Endothelial cell of hepatic sinusoid (primary cell): ENCODE data around the gene SLC9A2.

ENCODE experiments used
- in situ Hi-C: cut with HindIII; loops from 2 replicates; pipeline ENCODE4 v1.10.0; 2017; ENCODE audit warnings: low sequenced_read_pairs

The SLC9A2 gene

GRCh38 chr2:102724553-102724952 is 105.2 kb downstream of the SLC9A2 start:
- in situ Hi-C loops: no loop called here

- in situ Hi-C loops: no loop called here
Observed at GRCh38 chr2:102726128-102727087, 107.1 kb downstream of the SLC9A2 start.

GRCh38 chr2:102735416-102736109 is 116.2 kb downstream of the SLC9A2 start:
- in situ Hi-C loops: no loop called here

- in situ Hi-C loops: no loop called here
Observed at GRCh38 chr2:102736110-102736409, 116.7 kb downstream of the SLC9A2 start.

DNA sequence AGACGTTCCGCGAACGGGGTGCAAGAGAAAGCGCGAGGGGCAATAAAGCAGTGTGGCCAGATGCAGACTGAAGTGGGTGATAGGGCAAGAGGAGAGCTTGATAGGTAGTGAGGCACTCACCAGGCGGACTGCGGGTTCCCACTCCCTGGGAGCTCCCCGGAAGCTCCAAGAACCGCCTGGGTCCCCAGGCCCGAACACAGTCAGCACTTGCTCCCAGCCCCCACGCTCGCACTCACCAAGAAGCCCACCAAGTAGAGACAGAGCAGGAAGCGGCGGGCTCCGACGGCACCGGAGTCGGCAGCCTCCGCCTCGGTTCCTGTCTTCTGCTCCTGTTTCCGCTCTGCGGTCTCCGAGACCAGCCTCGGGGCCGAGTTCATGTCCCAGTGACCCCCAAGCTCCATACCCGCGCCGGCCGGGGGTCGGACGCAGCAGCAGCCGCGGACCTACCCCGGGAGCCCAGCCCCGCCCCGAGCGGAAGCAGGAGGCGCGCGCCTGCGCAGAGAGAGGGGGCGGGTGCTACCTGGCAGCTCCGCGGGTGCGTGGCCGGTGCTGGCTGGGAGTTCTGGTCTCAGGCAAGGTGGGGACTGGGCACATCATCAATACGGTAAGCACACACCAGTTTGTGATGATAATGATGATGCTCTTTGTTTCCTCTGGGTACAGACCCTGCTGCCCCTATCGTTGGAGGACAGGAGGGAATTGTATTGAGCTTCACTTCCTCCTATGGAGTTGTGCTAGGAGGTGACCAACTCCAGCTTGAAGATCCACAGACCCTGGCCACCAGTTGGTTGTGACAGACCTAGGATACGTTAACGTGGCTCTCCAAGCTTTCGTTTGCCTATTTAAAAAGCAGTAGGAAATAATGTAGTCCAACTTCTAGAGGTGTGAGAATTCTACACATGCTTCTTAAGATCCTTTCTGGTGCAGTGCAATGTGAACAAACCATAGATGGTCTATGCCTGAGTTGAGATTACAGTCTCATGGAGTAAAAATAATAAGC is 117.4 kb downstream of the SLC9A2 start:
- in situ Hi-C loops: no loop called here

- in situ Hi-C loops: no loop called here
Observed at GRCh38 chr2:102737431-102737830, 118.1 kb downstream of the SLC9A2 start.

DNA sequence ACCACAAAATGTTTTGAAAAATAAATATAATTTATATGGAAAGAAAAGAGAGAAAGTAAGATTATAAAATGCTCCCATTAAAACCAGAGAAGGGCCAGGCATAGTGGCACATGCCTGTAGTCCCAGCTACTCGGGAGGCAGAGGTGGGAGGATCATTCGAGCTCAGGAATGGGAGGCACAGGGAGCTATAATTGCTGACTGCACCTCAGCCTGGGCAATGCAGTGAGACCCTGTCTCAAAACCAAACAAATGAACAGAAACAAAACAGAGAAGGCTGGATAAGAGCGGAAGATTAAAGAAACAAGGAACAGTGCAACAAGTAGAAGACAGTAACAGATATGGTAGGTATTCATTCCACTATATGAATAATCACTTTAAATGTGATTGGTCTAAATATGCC is 123.9 kb downstream of the SLC9A2 start:
- in situ Hi-C loops: no loop called here

DNA sequence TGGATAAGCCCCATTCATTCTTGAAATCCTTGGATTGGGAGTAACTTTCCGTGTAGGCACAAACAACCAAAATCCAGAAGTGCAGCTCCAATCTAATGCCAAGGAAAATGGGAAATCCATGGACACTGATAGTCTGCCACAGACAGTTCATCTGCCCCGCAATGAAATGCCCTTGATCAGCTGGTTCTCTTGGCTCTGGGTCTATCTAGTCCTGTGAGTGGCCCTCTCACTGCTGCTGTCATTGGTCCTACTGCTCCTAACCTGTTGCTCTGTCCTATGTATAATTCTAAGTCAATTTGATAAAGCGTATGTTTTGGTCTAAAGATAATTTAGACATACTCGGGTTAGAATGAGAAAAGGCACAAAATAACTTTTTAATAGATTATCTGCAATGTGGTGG is 128.8 kb downstream of the SLC9A2 start:
- in situ Hi-C loops: no loop called here

DNA sequence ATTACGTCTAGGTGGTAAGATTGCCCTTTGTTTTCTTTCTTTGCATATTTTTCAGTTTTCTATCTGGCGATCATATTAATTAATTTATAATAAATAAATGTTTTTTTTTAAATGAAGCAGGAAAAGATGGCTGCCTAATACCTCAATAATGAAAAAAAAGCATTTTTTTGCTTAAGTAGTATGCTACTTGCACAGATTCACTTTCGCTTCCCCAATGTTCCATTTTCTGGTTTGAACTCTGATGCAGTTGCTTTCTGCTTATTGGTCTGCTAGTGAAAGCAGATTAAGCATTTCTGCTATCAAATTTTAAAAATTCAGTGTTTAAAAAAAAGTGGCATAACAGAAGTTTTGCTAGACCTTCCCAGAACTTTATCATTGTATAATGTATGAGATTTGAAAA is 130.6 kb downstream of the SLC9A2 start:
- in situ Hi-C loops: loop anchor here (5.0 kb wide), 1 partner anchor 57 kb away; no protein-coding TSS in a partner anchor

DNA sequence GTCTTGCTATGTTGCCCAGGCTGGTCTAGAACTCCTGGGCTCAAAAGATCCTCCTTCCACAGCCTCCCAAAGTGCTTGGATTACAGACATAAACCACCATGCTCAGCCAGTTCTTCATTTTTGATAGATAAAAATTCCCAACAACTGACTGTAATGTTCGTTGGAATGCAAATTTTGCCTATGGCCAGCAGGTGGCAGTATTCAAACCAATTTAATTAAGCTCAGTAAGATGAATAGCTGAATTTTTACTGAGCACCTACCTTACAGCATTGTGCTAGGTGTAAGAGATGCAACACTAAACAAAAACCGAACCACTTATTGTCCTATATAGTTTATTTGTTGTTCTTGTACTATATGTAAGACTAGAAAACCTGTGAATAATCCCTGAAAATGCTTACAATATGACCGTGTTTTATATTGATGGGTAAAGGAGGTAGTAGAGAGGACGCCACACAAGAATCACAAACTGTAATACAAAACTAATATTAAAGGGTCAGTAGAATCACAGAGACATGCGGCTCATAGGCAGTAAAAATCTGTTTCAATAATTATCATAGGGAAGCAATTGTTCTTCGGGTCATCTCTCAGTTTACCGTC is 134.3 kb downstream of the SLC9A2 start:
- in situ Hi-C loops: loop anchor here (5.0 kb wide), 1 partner anchor 54 kb away; no protein-coding TSS in a partner anchor

GRCh38 chr2:102754456-102755145 is 135.2 kb downstream of the SLC9A2 start:
- in situ Hi-C loops: loop anchor here (5.0 kb wide), 1 partner anchor 53 kb away; no protein-coding TSS in a partner anchor

DNA sequence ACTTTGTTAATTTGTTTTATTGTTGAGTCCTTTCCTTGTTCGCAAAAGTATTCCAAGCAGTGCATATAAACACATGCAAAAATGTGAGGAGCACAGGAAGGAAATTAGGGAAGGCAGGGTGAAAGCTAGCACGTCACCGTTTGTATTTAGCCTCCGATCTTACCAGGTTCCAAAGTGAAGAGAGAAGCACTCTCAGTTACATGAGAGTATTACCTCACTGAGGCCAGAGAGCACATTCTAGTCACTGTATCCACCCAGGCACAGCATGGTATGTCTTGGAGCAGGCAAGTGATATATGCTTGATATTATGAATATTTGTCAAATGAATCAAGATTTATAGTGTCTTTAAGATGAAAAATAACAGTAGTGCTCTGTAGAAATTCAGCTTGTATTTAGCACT is 135.9 kb downstream of the SLC9A2 start:
- in situ Hi-C loops: no loop called here

DNA sequence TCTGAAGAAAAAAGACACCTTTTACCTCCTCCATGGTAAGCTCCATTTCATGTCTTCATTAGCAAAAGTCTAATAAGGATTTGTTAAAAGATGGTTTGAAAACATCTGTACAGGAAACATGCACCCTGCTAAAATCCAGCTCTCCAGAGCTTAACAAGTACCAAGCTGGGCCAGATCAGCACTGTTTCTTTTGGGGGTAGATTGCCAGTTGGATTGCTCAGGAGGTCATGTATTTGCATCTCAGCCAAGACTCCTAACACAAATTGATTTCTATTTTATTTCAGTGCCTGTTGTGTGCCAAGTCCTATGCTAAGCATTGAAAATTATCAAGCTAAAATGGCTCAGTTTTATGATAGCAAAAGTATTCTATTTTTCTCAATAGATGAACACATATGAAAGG is 139.1 kb downstream of the SLC9A2 start:
- in situ Hi-C loops: no loop called here
